Measurements from ENCODE around the gene FOXB2.
"Not testable (repeated sequence)": the region's sequence is repeated elsewhere in the genome, so short reads cannot be mapped to it uniquely, and the experiment has no call there.

- TF ChIP-seq, protein P1, sequence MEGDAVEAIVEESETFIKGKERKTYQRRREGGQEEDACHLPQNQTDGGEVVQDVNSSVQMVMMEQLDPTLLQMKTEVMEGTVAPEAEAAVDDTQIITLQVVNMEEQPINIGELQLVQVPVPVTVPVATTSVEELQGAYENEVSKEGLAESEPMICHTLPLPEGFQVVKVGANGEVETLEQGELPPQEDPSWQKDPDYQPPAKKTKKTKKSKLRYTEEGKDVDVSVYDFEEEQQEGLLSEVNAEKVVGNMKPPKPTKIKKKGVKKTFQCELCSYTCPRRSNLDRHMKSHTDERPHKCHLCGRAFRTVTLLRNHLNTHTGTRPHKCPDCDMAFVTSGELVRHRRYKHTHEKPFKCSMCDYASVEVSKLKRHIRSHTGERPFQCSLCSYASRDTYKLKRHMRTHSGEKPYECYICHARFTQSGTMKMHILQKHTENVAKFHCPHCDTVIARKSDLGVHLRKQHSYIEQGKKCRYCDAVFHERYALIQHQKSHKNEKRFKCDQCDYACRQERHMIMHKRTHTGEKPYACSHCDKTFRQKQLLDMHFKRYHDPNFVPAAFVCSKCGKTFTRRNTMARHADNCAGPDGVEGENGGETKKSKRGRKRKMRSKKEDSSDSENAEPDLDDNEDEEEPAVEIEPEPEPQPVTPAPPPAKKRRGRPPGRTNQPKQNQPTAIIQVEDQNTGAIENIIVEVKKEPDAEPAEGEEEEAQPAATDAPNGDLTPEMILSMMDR (IDR thresholded peaks at IDR 0.05), result not testable (repeated sequence)
- not testable (repeated sequence) for TF ChIP-seq POLR2A (IDR thresholded peaks at IDR 0.05)
Observed at GRCh38 chr9:76978831-76979230, 40.6 kb upstream of the FOXB2 start.
